Kidney (tissue), 14 donors: ENCODE data around the gene PUS3. TPM values are rescaled to one million over a fixed set of nuclear protein-coding genes. Genes with fewer than 3 reads are reported as not detected.

Experiments used
- DNase-seq, 5 donors: peaks; one replicate each; pipeline ENCODE4 v3.0.0-alpha.2; 2013 to 2020
- FAIRE-seq: peaks from 2 replicates; lab custom pipeline; 2012; peaks lifted over from hg19 to GRCh38; lab: Jason Lieb, UNC
- H3K27ac ChIP-seq, 2 donors: one replicate each; pipeline ENCODE4 v1.7.0; 2013; ENCODE audit warnings: low read depth in 2 of 2, low read length in 2 of 2, inconsistent platforms in 1 of 2
- H3K27me3 ChIP-seq: one replicate; pipeline ENCODE4 v1.7.1; 2013; ENCODE audit warnings: low read length, inconsistent platforms; ENCODE audit not compliant: control insufficient read depth, insufficient read depth
- H3K36me3 ChIP-seq, 3 donors: one replicate each; pipeline versions ENCODE4 v1.7.0 to v1.7.1; 2013; ENCODE audit warnings: low read length in 3 of 3, control low read depth in 1 of 3, inconsistent platforms in 1 of 3; ENCODE audit not compliant: insufficient read depth in 3 of 3, control insufficient read depth in 2 of 3
- H3K4me1 ChIP-seq, 3 donors: one replicate each; pipeline versions ENCODE4 v1.7.0 to v1.7.1; 2013; ENCODE audit warnings: low read length in 3 of 3, inconsistent platforms in 1 of 3, low read depth in 1 of 3; ENCODE audit not compliant: control insufficient read depth in 2 of 3, insufficient read depth in 2 of 3
- H3K4me3 ChIP-seq, 3 donors: one replicate each; pipeline versions ENCODE4 v1.7.0 to v1.8.1; 2013; ENCODE audit warnings: low read length in 3 of 3, control low read depth in 1 of 3, inconsistent platforms in 1 of 3
- H3K9ac ChIP-seq, 3 donors: one replicate each; pipeline versions ENCODE4 v1.7.0 to v1.7.1; 2013; ENCODE audit warnings: low read length in 3 of 3, control low read depth in 1 of 3, inconsistent platforms in 1 of 3
- H3K9me3 ChIP-seq, 3 donors: one replicate each; pipeline versions ENCODE4 v1.7.0 to v1.7.1; 2013; ENCODE audit warnings: low read length in 3 of 3, control low read depth in 1 of 3, inconsistent platforms in 1 of 3; ENCODE audit not compliant: control insufficient read depth in 2 of 3, insufficient read depth in 1 of 3
- intact Hi-C: fragments of 100-400 bp; cut with DNase I; formaldehyde crosslinking; loops from one replicate; pipeline ENCODE4 v1.11.1; 2022
- polyA plus RNA-seq: library from polyadenylated mRNA; stranded (reverse); fragments of 350-450 nt; fragmentation: Illumina TruSeq; extraction: RNeasy Lipid Tissue Mini Kit (QIAGEN cat#74804); gene quantifications from one replicate; pipeline ENCODE4 v1.2.3, GENCODE V29; 2014; ENCODE audit warnings: low read depth, low replicate concordance; ENCODE audit not compliant: insufficient read depth
- total RNA-seq: library from RNA; stranded (reverse); fragmentation: NEBNext Ultra II Directional; extraction: Animal tissue kit (Norgen Biotek cat#: 25700); gene quantifications from one replicate; pipeline ENCODE4 v1.2.1, GENCODE V29; 2021
- TF ChIP-seq, protein P1 (sequence below): IDR thresholded peaks from 3 replicates; pipeline ENCODE4 v1.5.1; 2012; ENCODE audit warnings: mild to moderate bottlenecking, moderate library complexity, borderline replicate concordance; ENCODE audit not compliant: insufficient read depth; ENCODE audit errors: extremely low read depth
- donor health status: control.
- donor health status: control.
- donor health status: control.
- donor health status: control.
- donor health status: control.
- donor health status: DM: yes; HTN: yes; CAD: no.
- donor health status: Normal renal cell carcinoma (clear cell type).

Gene PUS3
- total and polyA plus RNA-seq, 2 donors from 2014 or later = 9.4 to 9.9 TPM

DNA sequence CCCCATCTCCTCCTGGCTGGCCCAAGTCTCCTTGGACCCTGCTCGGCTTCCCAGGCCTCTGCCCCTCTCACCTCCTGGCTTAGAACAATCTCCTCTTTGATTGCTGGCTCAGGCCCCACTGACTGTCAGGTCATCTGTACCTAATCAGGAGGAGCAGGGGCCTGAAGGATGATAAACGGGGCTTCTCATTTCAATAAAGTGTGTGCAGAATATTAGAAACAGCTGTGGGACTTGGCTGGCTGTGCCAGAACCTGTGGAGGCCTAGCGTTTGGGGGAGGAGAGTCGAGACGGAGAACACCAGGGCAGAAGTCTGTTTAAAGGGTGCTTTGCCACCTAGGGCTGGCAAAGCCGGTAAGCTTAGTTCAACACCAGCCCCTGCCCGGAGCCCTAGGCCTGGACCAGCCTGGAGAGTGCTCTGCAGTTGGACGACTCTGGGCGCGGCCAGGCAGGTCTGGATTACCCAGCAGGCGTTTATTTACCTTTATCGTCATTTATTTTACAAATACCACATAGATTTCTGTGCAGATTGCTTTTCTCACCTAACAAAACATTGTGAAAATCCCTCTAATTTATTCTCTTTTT lies 32.7 kb upstream of the PUS3 start:
- intact Hi-C loops = no loop called here
- H3K36me3 ChIP-seq = no peaks in the 10 kb centered on the region
- H3K27ac ChIP-seq = no peak overlapping the region
- H3K9me3 ChIP-seq = no peaks in the 10 kb centered on the region
- H3K4me3 ChIP-seq = no peak overlapping the region
- TF ChIP-seq, protein P1, sequence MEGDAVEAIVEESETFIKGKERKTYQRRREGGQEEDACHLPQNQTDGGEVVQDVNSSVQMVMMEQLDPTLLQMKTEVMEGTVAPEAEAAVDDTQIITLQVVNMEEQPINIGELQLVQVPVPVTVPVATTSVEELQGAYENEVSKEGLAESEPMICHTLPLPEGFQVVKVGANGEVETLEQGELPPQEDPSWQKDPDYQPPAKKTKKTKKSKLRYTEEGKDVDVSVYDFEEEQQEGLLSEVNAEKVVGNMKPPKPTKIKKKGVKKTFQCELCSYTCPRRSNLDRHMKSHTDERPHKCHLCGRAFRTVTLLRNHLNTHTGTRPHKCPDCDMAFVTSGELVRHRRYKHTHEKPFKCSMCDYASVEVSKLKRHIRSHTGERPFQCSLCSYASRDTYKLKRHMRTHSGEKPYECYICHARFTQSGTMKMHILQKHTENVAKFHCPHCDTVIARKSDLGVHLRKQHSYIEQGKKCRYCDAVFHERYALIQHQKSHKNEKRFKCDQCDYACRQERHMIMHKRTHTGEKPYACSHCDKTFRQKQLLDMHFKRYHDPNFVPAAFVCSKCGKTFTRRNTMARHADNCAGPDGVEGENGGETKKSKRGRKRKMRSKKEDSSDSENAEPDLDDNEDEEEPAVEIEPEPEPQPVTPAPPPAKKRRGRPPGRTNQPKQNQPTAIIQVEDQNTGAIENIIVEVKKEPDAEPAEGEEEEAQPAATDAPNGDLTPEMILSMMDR = no peak
- FAIRE-seq (no peak), DNase-seq (no peak)
- H3K9ac ChIP-seq = no peak overlapping the region
- H3K4me1 ChIP-seq = no peaks in the 10 kb centered on the region
- H3K27me3 ChIP-seq = no peaks in the 10 kb centered on the region

GRCh38 chr11:125935056-125935455 lies 32.0 kb upstream of the PUS3 start:
- Histone ChIP-seq H3K4me3 (no peak overlapping the region), H3K9me3 (no peaks in the 10 kb centered on the region), H3K27ac (no peak overlapping the region), H3K36me3 (no peaks in the 10 kb centered on the region), H3K4me1 (no peaks in the 10 kb centered on the region), H3K9ac (no peak overlapping the region), H3K27me3 (no peaks in the 10 kb centered on the region)
- no peak for FAIRE-seq
- TF ChIP-seq, protein P1 = no peak
- DNase-seq = no peak
- intact Hi-C loops = no loop called here

GRCh38 chr11:125934473-125934872 lies 31.5 kb upstream of the PUS3 start:
- intact Hi-C loops = loop anchor here (5.0 kb wide), 1 partner anchor 248 kb away; no protein-coding TSS in a partner anchor
- Histone ChIP-seq H3K27ac (no peak overlapping the region), H3K9me3 (no peaks in the 10 kb centered on the region), H3K36me3 (no peaks in the 10 kb centered on the region), H3K4me1 (no peaks in the 10 kb centered on the region), H3K9ac (no peak overlapping the region), H3K4me3 (no peak overlapping the region), H3K27me3 (no peaks in the 10 kb centered on the region)
- TF ChIP-seq, protein P1 = no peak
- FAIRE-seq (no peak), DNase-seq (no peak)
